ENCODE results near the gene PTPRC.
A peak's percentile ranks its signal among the peaks of the same experiment; 100 is the strongest.

The PTPRC gene

GRCh38 chr1:198701766-198702539, 63.1 kb downstream of the PTPRC start:
- Histone ChIP-seq H3K18ac (ENCODE audit: low read length) (no peak overlapping the region), H2BK120ac (ENCODE audit: low read depth, low read length) (no peak overlapping the region), H3K79me1 (ENCODE audit: low read length) (no peaks in the 10 kb centered on the region), H3K4me2 (ENCODE audit: low read length) (no peak overlapping the region), H3K4me3 (ENCODE audit: low read length) (no peak overlapping the region), H2AK5ac (ENCODE audit: low read length) (no peak overlapping the region), H3K4me1 (ENCODE audit: control insufficient read depth, low read depth, low read length) (no peaks in the 10 kb centered on the region), H3K27ac (ENCODE audit: low read depth, low read length) (no peak overlapping the region), H3K23ac (ENCODE audit: low read length) (no peak overlapping the region), H4K8ac (ENCODE audit: low read depth, low read length) (no peak overlapping the region), H3K4ac (ENCODE audit: low read depth, low read length) (no peak overlapping the region), H4K5ac (ENCODE audit: low read length) (no peak overlapping the region), H3K36me3 (ENCODE audit: control insufficient read depth, insufficient read depth, low read length) (no peaks in the 10 kb centered on the region), H3K9ac (ENCODE audit: low read length) (no peak overlapping the region), H2BK5ac (ENCODE audit: low read length) (no peak overlapping the region), H3K27me3 (ENCODE audit: insufficient read depth, low read length, poor library complexity) (no peaks in the 10 kb centered on the region), H3K79me2 (ENCODE audit: control insufficient read depth, insufficient read depth, low read length) (no peaks in the 10 kb centered on the region), H2BK15ac (replicated peaks; ENCODE audit: low read depth) (no peak overlapping the region), H3K56ac (ENCODE audit: low read length) (no peak overlapping the region)
- DNase-seq, result peak; percentile 11
- no CpG with 5 or more reads among the region's 4 CpGs for WGBS (ENCODE audit: extremely low coverage, insufficient coverage, low lambda C conversion rate)

DNA sequence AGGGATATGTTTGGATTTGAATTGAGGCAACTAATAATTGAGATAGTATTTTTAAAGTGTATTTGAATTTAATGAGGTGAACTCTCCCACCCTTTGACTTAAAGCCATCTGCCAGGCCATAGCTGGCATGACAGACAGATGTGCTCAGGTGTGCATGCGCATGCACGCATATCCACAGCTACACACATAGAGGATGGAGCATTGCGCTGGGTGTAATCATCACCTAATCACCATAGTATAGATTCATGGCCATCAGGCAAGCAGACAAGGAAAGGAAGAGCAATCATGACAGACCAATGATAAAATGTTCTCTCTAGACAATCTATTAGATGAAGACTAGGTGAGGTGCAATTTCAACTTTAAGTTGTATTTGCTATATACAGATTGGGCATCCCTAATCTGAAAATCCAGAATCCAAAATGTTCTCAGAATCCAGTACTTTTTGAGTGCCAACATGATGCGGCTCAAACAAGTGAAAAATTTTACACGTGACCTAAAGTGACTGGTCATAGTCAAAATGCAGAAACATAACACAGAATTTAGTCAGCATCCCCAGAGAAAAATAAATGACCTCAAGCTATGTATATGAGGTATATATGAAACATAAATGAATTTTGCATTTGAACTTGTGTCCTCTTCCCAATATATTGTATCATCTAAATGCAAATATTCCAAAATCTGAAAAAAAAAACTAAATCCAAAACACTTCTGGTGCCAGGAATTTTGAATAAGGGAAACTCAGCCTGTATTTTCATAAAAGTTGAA, 70.1 kb downstream of the PTPRC start:
- DNase-seq, result no peak
- H3K4me2 ChIP-seq (ENCODE audit: low read length), result no peak overlapping the region
- H4K8ac ChIP-seq (ENCODE audit: low read depth, low read length), result no peak overlapping the region
- H4K5ac ChIP-seq (ENCODE audit: low read length), result no peak overlapping the region
- no peak overlapping the region for H3K23ac ChIP-seq (ENCODE audit: low read length)
- H3K18ac ChIP-seq (ENCODE audit: low read length), result no peak overlapping the region
- H2BK15ac ChIP-seq (replicated peaks; ENCODE audit: low read depth), result no peak overlapping the region
- H2BK5ac ChIP-seq (ENCODE audit: low read length), result no peak overlapping the region
- no peak overlapping the region for H3K4ac ChIP-seq (ENCODE audit: low read depth, low read length)
- H2AK5ac ChIP-seq (ENCODE audit: low read length), result no peak overlapping the region
- no peaks in the 10 kb centered on the region for H3K79me2 ChIP-seq (ENCODE audit: control insufficient read depth, insufficient read depth, low read length)
- no CpG with 5 or more reads among the region's 5 CpGs for WGBS (ENCODE audit: extremely low coverage, insufficient coverage, low lambda C conversion rate)
- no peak overlapping the region for H3K27ac ChIP-seq (ENCODE audit: low read depth, low read length)
- H3K79me1 ChIP-seq (ENCODE audit: low read length), result no peaks in the 10 kb centered on the region
- no peak overlapping the region for H2BK120ac ChIP-seq (ENCODE audit: low read depth, low read length)
- no peak overlapping the region for H3K56ac ChIP-seq (ENCODE audit: low read length)
- H3K4me3 ChIP-seq (ENCODE audit: low read length), result no peak overlapping the region
- no peaks in the 10 kb centered on the region for H3K27me3 ChIP-seq (ENCODE audit: insufficient read depth, low read length, poor library complexity)
- no peaks in the 10 kb centered on the region for H3K4me1 ChIP-seq (ENCODE audit: control insufficient read depth, low read depth, low read length)
- no peaks in the 10 kb centered on the region for H3K36me3 ChIP-seq (ENCODE audit: control insufficient read depth, insufficient read depth, low read length)
- H3K9ac ChIP-seq (ENCODE audit: low read length), result no peak overlapping the region

DNA sequence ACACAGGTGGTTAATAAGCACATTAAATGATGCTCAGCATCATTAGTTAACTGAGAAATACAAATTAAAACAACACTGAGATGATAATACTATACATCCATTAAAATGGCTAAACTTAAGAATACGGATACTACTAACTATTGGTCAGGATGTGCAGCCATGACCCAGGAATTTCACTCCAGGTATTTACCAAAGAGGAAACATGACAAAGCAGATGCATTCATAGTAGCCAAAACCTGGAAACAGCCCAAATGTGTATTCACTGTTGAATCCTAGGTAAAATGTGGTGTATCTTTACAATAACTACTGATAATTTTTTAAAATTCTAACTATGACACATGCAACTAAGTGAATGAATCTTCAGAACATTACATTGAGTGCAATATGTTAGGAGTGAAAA, 73.0 kb downstream of the PTPRC start:
- Histone ChIP-seq H3K18ac (ENCODE audit: low read length) (no peak overlapping the region), H3K4me2 (ENCODE audit: low read length) (no peak overlapping the region), H2BK5ac (ENCODE audit: low read length) (no peak overlapping the region), H3K56ac (ENCODE audit: low read length) (no peak overlapping the region), H3K79me1 (ENCODE audit: low read length) (no peaks in the 10 kb centered on the region), H2AK5ac (ENCODE audit: low read length) (no peak overlapping the region), H3K4me3 (ENCODE audit: low read length) (no peak overlapping the region), H3K9ac (ENCODE audit: low read length) (no peak overlapping the region), H3K27me3 (ENCODE audit: insufficient read depth, low read length, poor library complexity) (no peaks in the 10 kb centered on the region), H3K4me1 (ENCODE audit: control insufficient read depth, low read depth, low read length) (no peaks in the 10 kb centered on the region), H4K5ac (ENCODE audit: low read length) (no peak overlapping the region), H3K79me2 (ENCODE audit: control insufficient read depth, insufficient read depth, low read length) (no peaks in the 10 kb centered on the region), H2BK15ac (replicated peaks; ENCODE audit: low read depth) (no peak overlapping the region), H4K8ac (ENCODE audit: low read depth, low read length) (no peak overlapping the region), H3K4ac (ENCODE audit: low read depth, low read length) (no peak overlapping the region), H2BK120ac (ENCODE audit: low read depth, low read length) (no peak overlapping the region), H3K27ac (ENCODE audit: low read depth, low read length) (no peak overlapping the region), H3K23ac (ENCODE audit: low read length) (no peak overlapping the region), H3K36me3 (ENCODE audit: control insufficient read depth, insufficient read depth, low read length) (no peaks in the 10 kb centered on the region)
- WGBS (ENCODE audit: extremely low coverage, insufficient coverage, low lambda C conversion rate), result no CpG with 5 or more reads among the region's 1 CpG
- no peak for DNase-seq

- Histone ChIP-seq H3K27me3 (ENCODE audit: insufficient read depth, low read length, poor library complexity) (no peaks in the 10 kb centered on the region), H2AK5ac (ENCODE audit: low read length) (no peak overlapping the region), H2BK5ac (ENCODE audit: low read length) (no peak overlapping the region), H4K8ac (ENCODE audit: low read depth, low read length) (no peak overlapping the region), H2BK120ac (ENCODE audit: low read depth, low read length) (no peak overlapping the region), H3K4ac (ENCODE audit: low read depth, low read length) (no peak overlapping the region), H3K23ac (ENCODE audit: low read length) (no peak overlapping the region), H3K36me3 (ENCODE audit: control insufficient read depth, insufficient read depth, low read length) (no peaks in the 10 kb centered on the region), H2BK15ac (replicated peaks; ENCODE audit: low read depth) (no peak overlapping the region), H3K9ac (ENCODE audit: low read length) (no peak overlapping the region), H3K18ac (ENCODE audit: low read length) (no peak overlapping the region), H3K4me1 (ENCODE audit: control insufficient read depth, low read depth, low read length) (no peaks in the 10 kb centered on the region), H3K4me2 (ENCODE audit: low read length) (no peak overlapping the region), H3K56ac (ENCODE audit: low read length) (no peak overlapping the region), H3K79me1 (ENCODE audit: low read length) (no peaks in the 10 kb centered on the region), H3K27ac (ENCODE audit: low read depth, low read length) (no peak overlapping the region), H3K79me2 (ENCODE audit: control insufficient read depth, insufficient read depth, low read length) (no peaks in the 10 kb centered on the region), H3K4me3 (ENCODE audit: low read length) (no peak overlapping the region), H4K5ac (ENCODE audit: low read length) (no peak overlapping the region)
- no peak for DNase-seq
Observed at GRCh38 chr1:198713081-198713480, 74.2 kb downstream of the PTPRC start.

DNA sequence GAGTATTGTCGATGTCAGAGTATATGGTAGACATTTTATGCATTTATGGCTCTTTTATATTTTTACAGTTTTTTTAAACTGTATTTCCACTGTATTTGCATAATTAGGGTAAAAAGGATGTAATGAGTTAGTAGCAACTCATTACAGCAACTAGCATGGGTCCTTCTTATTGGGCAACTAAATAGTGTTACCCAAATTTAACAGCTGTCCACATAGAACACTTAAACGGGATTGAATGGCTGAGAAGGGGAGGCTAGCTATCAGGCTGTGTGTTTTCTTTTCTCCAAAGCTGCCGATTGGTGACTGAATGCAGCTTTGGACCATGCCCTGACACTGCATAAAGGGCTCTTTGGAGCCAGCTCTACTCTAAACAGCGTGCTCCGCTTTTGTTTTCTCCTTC, 75.4 kb downstream of the PTPRC start:
- Histone ChIP-seq H2BK5ac (ENCODE audit: low read length) (no peak overlapping the region), H3K36me3 (ENCODE audit: control insufficient read depth, insufficient read depth, low read length) (no peaks in the 10 kb centered on the region), H3K56ac (ENCODE audit: low read length) (no peak overlapping the region), H3K4me1 (ENCODE audit: control insufficient read depth, low read depth, low read length) (no peaks in the 10 kb centered on the region), H4K8ac (ENCODE audit: low read depth, low read length) (no peak overlapping the region), H3K9ac (ENCODE audit: low read length) (no peak overlapping the region), H3K4me2 (ENCODE audit: low read length) (no peak overlapping the region), H2BK15ac (replicated peaks; ENCODE audit: low read depth) (no peak overlapping the region), H2AK5ac (ENCODE audit: low read length) (no peak overlapping the region), H3K23ac (ENCODE audit: low read length) (no peak overlapping the region), H3K4me3 (ENCODE audit: low read length) (no peak overlapping the region), H3K4ac (ENCODE audit: low read depth, low read length) (no peak overlapping the region), H3K27ac (ENCODE audit: low read depth, low read length) (no peak overlapping the region), H3K79me2 (ENCODE audit: control insufficient read depth, insufficient read depth, low read length) (no peaks in the 10 kb centered on the region), H3K27me3 (ENCODE audit: insufficient read depth, low read length, poor library complexity) (no peaks in the 10 kb centered on the region), H4K5ac (ENCODE audit: low read length) (no peak overlapping the region), H3K79me1 (ENCODE audit: low read length) (no peaks in the 10 kb centered on the region), H2BK120ac (ENCODE audit: low read depth, low read length) (no peak overlapping the region), H3K18ac (ENCODE audit: low read length) (no peak overlapping the region)
- WGBS (ENCODE audit: extremely low coverage, insufficient coverage, low lambda C conversion rate), result no CpG with 5 or more reads among the region's 5 CpGs
- DNase-seq, result no peak

Measured in mesendoderm (in vitro differentiated cells).